Calu3 (cell line): ENCODE data around the gene CMC1. TPM values are rescaled to one million over a fixed set of nuclear protein-coding genes. Genes with fewer than 3 reads are reported as not detected.
"Not testable (repeated sequence)": the region's sequence is repeated elsewhere in the genome, so short reads cannot be mapped to it uniquely, and the experiment has no call there.

Experiments used
- BruUV-seq: library from RNA; stranded (reverse); fragments of 400-500 nt; replicated peaks from 2 replicates; lab custom pipeline; 2021; lab: Mats Ljungman, UMichigan
- CTCF ChIA-PET: fragments of 300-600 bp; sonication (Branson Sonifier 250); formaldehyde crosslinking; loops from one replicate; lab custom pipeline; 2022; ENCODE audit warnings: antibody characterized with exemption; lab: Charles Lee
- DNase-seq: peaks from one replicate; pipeline ENCODE4 v3.0.0; 2022
- H3K27ac Mint-ChIP-seq: one replicate; pipeline ENCODE4 v1.8.0; 2022; ENCODE audit warnings: mixed read lengths; ENCODE audit not compliant: unreplicated experiment
- H3K27me3 Mint-ChIP-seq: one replicate; pipeline ENCODE4 v1.8.0; 2022; ENCODE audit warnings: mixed read lengths; ENCODE audit not compliant: unreplicated experiment
- H3K36me3 Mint-ChIP-seq: one replicate; pipeline ENCODE4 v1.8.0; 2022; ENCODE audit warnings: mild to moderate bottlenecking, moderate library complexity, mixed read lengths; ENCODE audit not compliant: insufficient read depth, unreplicated experiment
- H3K4me1 Mint-ChIP-seq: one replicate; pipeline ENCODE4 v1.8.0; 2022; ENCODE audit warnings: mild to moderate bottlenecking, low read depth, mixed read lengths; ENCODE audit not compliant: unreplicated experiment
- H3K4me3 Mint-ChIP-seq: one replicate; pipeline ENCODE4 v1.8.0; 2022; ENCODE audit warnings: mild to moderate bottlenecking, low read depth, moderate library complexity, mixed read lengths; ENCODE audit not compliant: unreplicated experiment
- H3K9me3 Mint-ChIP-seq: one replicate; pipeline ENCODE4 v1.8.0; 2022; ENCODE audit warnings: low read depth, mixed read lengths; ENCODE audit not compliant: unreplicated experiment
- CTCF ChIP-seq: fragments of 200-600 bp; IDR thresholded peaks from one replicate; pipeline ENCODE4 v1.8.0; 2022; ENCODE audit warnings: antibody characterized with exemption; ENCODE audit not compliant: unreplicated experiment
- intact Hi-C: fragments of 100-400 bp; cut with micrococcal nuclease; formaldehyde crosslinking; loops from one replicate; pipeline ENCODE4 v1.10.0; 2022; ENCODE audit not compliant: unreplicated experiment
- total RNA-seq: library from RNA; stranded (reverse); gene quantifications from 2 replicates; pipeline ENCODE4 v1.2.3, GENCODE V29; 2022

CMC1 gene
- total RNA-seq, 1 experiment from 2014 or later = 32.0 TPM

GRCh38 chr3:28268989-28269388 lies 27.6 kb downstream of the CMC1 start:
- intact Hi-C loops = no loop called here
- no TSS peak for BruUV-seq
- Mint-ChIP-seq H3K27ac (no peak overlapping the region), H3K9me3 (peaks cover 8% of the 10 kb centered on the region), H3K4me3 (no peak overlapping the region), H3K4me1 (no peaks in the 10 kb centered on the region), H3K27me3 (no peaks in the 10 kb centered on the region), H3K36me3 (peaks cover 11% of the 10 kb centered on the region)
- no peak for DNase-seq
- CTCF ChIA-PET = no interaction called here
- TF ChIP-seq CTCF = no peak

- H3K4me3 Mint-ChIP-seq, H3K27ac Mint-ChIP-seq, H3K27me3 Mint-ChIP-seq, CTCF ChIA-PET, DNase-seq, BruUV-seq, H3K9me3 Mint-ChIP-seq, H3K4me1 Mint-ChIP-seq, intact Hi-C loops: not testable (repeated sequence)
- H3K36me3 Mint-ChIP-seq = peaks cover 13% of the 10 kb centered on the region
These were observed 28.5 kb downstream of the CMC1 start for GRCh38 chr3:28269884-28270283.

- Mint-ChIP-seq H3K27me3 (no peaks in the 10 kb centered on the region), H3K4me1 (no peaks in the 10 kb centered on the region), H3K27ac (no peak overlapping the region), H3K9me3 (peaks cover 8% of the 10 kb centered on the region), H3K36me3 (peaks cover 13% of the 10 kb centered on the region), H3K4me3 (no peak overlapping the region)
- TF ChIP-seq CTCF = no peak
- no peak for DNase-seq
- intact Hi-C loops = no loop called here
- no TSS peak for BruUV-seq
- CTCF ChIA-PET = interaction anchor here (0.6 kb wide), 2 partner anchors 19 to 39 kb away, joined by 3 read pairs; no protein-coding TSS in a partner anchor
These were observed 32.4 kb downstream of the CMC1 start for GRCh38 chr3:28273837-28274236.

GRCh38 chr3:28278918-28279317 lies 37.5 kb downstream of the CMC1 start:
- H3K27me3 Mint-ChIP-seq = no peaks in the 10 kb centered on the region
- H3K27ac Mint-ChIP-seq = no peak overlapping the region
- CTCF ChIA-PET = no interaction called here
- no TSS peak for BruUV-seq
- no peak for TF ChIP-seq CTCF
- no peak overlapping the region for H3K4me3 Mint-ChIP-seq
- DNase-seq = no peak
- H3K36me3 Mint-ChIP-seq = peaks cover 2% of the 10 kb centered on the region
- no peaks in the 10 kb centered on the region for H3K9me3 Mint-ChIP-seq
- H3K4me1 Mint-ChIP-seq = no peaks in the 10 kb centered on the region
- intact Hi-C loops = no loop called here

- CTCF ChIA-PET = no interaction called here
- no peaks in the 10 kb centered on the region for H3K4me1 Mint-ChIP-seq
- TF ChIP-seq CTCF = no peak
- no peak for DNase-seq
- no TSS peak for BruUV-seq
- intact Hi-C loops = loop anchor here (10.0 kb wide), 1 partner anchor 335 kb away; no protein-coding TSS in a partner anchor
- H3K4me3 Mint-ChIP-seq = no peak overlapping the region
- H3K27ac Mint-ChIP-seq = no peak overlapping the region
- H3K9me3 Mint-ChIP-seq = no peaks in the 10 kb centered on the region
- no peaks in the 10 kb centered on the region for H3K27me3 Mint-ChIP-seq
- no peaks in the 10 kb centered on the region for H3K36me3 Mint-ChIP-seq
These were observed 38.4 kb downstream of the CMC1 start for GRCh38 chr3:28279770-28280169.
